Ramos (cell line): ENCODE measurements around the gene XAB2.
"Not testable (repeated sequence)": the region's sequence is repeated elsewhere in the genome, so short reads cannot be mapped to it uniquely, and the experiment has no call there.

ENCODE experiments used
- in situ Hi-C: fragments of 300-500 bp; cut with MboI; formaldehyde crosslinking; loops from one replicate; pipeline ENCODE4 v1.14.3; 2022; ENCODE audit warnings: low sequenced_read_pairs; ENCODE audit not compliant: unreplicated experiment

The XAB2 gene

DNA sequence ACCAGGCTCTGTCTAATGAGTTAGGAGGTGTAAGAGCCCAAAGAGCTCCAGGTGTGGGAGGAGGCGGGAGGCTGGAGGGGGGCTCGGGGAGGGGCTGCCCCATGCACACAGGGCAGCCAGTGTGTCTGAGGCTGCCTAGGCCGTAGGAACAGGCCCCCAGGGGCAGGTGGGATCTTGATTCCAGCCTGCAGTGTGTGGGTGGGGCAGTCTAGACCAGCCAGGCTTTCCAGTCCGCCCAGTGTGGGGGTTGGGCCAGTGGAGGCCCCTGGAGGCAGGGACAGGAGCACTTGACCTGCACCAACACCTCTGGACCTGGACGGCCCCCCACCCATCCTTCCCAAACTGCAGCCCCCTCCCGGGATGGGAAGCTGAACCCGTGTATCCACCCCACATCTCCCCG is 39.1 kb downstream of the XAB2 start:
- in situ Hi-C loops: no loop called here

DNA sequence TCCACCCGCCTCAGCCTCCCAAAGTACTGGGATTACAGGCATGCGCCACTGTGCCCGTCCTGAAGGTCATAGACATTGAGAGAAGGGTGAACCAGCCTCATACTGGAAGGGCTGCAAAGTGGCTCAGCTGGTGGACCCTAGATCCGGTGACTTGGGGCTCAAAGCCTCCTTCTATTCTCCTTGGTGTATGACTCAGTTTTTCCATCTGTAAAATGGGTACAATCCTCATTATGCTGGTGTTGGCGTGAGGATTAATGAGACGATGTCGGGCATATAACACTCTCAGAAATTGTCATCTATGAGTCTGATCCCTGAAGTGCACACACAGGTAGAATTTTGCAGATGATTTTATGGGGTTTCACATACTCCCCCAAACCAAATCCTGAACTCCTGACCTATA is 39.5 kb downstream of the XAB2 start:
- in situ Hi-C loops: no loop called here

GRCh38 chr19:7582446-7582845 is 46.9 kb downstream of the XAB2 start:
- in situ Hi-C loops: no loop called here

DNA sequence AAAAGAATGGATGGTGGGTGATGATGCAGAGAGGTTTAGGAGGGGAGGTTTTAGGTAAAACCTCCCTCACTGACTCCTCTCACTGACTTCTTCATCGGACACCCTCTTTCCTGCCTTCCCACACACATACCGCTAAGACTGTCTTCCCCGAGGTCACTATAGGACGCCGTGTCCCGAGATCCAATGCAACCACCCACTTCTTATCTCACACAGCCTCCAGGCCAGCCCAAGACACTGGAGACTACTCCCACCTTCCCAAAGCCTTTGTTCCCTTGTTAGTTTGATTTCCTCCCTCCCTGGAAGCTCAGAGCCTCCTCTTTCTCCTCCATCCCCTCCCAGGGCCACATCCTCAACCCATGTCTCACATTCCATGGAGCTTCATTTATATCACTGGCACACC is 50.2 kb downstream of the XAB2 start:
- in situ Hi-C loops: no loop called here

DNA sequence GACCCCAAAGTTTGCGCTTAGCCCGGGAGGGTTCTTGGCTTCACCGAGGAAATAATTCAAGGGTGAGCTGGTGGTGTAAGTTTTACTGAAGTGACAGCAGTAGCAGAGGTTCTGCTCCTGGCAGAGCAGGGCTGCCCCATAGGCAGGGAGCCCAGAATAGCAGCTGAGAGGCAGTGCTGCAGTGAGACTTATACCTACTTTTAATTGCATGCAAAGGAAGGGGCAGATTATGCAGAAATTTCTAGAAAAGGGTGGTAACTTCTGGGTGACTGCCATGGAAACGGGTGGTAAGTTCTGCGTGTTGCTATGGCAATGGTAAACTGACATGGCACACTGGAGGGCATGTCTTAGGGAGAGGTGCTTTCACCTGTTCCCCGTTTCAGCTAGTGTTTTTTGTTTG is 51.2 kb downstream of the XAB2 start:
- in situ Hi-C loops: no loop called here

DNA sequence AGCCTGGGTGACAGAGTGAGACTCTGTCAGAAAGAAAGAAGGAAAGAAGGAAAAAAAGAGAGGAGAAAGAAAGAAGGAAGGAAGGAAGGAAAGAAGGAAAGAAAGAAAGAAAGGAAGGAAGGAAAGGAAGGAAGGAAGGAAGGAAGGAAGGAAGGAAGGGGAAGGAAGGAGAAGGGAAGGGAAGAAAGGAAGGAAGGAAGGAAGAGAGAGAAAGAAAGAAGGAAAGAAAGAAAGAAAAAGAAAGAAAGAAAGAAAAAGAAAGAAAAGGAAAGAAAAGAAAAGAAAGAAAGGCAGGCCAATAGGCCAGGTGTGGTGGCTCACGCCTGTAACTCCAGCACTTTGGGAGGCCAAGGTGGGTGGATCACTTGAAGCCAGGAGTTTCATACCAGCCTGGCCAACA is 51.9 kb downstream of the XAB2 start:
- in situ Hi-C loops: not testable (repeated sequence)

- in situ Hi-C loops: no loop called here
Measured at GRCh38 chr19:7575434-7576040, 53.8 kb downstream of the XAB2 start.

- in situ Hi-C loops: no loop called here
Measured at GRCh38 chr19:7570761-7571160, 58.6 kb downstream of the XAB2 start.
